GM21825 (cell line): ENCODE data around the gene TIMM10.
"Not testable (repeated sequence)": the region's sequence is repeated elsewhere in the genome, so short reads cannot be mapped to it uniquely, and the experiment has no call there.

Source experiments
- ATAC-seq: cut with Tn5 transposase; IDR thresholded peaks from one replicate; pipeline ENCODE4 v1.9.1; 2021; ENCODE audit warnings: mild to moderate bottlenecking, moderate library complexity; ENCODE audit not compliant: unreplicated experiment

TIMM10 gene

DNA sequence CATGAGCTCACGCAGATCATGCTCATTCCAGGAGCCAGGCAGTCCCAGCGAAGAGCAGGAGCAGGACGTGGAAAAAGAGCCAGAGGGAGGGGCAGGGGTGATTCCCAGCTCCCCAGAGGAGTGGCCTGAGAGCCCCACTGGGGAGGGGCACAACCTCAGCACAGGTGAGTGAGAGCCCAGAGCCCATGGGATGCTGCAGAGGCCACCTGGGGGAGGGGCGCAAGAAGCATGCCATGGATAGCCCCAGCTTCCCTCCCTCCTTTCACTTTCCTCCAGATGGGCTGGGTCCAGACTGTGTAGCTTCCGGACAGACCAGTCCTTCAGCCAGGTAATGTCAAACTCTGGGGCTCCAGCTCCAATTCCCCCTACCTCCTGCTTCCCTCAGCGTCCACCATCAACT lies 13.0 kb upstream of the TIMM10 start:
- ATAC-seq, result no peak

DNA sequence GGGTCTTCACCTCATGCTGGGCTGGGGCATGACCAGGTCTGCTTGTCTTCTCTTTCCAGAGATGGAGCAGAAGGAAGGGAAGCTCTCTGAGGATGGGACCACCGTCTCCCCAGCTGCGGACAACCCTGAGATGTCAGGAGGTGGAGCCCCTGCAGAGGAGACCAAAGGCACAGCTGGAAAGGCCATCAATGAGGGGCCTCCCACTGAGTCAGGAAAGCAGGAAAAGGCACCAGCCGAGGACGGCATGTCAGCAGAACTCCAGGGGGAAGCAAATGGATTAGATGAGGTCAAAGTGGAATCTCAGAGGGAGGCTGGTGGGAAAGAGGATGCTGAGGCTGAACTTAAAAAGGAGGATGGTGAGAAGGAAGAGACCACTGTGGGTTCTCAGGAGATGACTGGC lies 12.0 kb upstream of the TIMM10 start:
- ATAC-seq, result no peak

GRCh38 chr11:57541169-57541568 lies 10.6 kb upstream of the TIMM10 start:
- no peak for ATAC-seq

GRCh38 chr11:57539342-57539741 lies 8.8 kb upstream of the TIMM10 start:
- ATAC-seq, result no peak

DNA sequence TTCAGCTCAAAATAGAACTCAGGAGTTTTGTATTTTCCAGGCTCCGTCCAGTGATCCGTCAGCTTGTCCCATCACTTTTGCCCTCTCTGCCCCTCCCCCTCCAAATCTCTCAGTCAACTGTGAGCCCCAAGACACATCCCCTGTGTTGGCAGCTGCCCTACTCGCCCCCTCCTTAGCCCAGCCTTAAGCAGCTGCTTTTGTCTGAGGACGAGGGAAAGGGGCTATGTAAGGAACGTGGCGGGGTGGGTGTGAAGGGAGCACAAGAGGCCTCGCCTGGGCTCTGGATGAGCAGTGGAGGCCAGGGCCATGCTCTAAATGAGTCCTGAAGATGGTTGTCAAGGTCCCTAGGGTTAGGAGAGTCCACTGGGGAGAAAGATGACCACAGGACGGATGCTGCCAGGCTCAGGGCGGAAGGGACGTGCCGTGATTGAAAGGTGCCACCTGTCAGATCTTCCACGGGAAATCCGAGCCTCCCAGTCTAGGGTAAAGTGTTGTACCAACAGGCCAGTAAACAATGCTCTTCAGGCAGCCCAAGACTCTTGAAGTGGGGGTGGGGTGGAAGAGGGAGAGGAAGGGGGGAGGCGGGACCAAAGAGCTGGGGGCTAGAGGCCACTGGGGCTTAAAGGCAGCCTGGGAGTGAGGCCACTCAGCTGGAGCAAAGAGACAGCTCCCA lies 6.5 kb upstream of the TIMM10 start, which contains the start of gene SMTNL1:
TSS of gene SMTNL1 (plus strand) at position 649 of the 673 bp plus-strand sequence. CDS start 5,048 bp downstream, outside the sequence.
- ATAC-seq, result no peak

DNA sequence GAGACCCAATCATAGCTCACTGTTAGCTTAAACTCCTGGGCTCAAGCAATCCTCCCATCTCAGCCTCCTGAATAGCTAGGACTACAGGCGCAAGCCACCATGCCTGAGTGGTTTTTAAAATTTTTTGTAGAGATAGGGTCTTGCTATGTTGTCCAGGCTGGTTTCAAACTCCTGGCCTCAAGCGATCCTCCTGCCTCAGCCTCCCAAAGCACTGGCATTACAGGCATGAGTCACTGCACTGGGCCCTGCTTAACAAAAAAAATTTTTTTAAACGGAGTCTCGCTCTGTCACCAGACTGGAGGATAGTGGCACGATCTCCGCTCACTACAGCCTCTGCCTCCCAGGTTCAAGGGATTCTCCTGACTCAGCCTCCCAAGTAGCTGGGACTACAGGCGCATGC lies 3.9 kb upstream of the TIMM10 start:
- not testable (repeated sequence) for ATAC-seq

DNA sequence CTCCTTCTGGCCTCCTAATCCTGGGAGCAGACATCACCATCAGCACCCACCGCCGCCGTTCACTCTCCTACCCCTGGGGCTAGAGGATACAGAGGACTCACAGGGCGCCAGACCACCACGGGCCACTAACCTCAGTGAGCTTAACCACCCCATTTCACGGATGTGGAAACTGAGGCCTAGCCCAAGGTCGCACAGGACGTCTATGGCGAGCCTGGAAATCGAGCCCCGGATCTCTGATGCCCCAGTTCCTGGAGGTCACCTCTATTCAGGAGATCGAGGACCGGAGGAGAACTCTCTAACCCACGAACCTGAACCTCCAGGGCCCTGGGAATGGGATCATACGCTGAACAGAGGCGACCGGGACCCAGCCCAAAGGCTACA lies 349 bp downstream of the TIMM10 start:
- ATAC-seq, result no peak

GRCh38 chr11:57529012-57529411 lies 1.5 kb downstream of the TIMM10 start:
- ATAC-seq, result no peak

- no peak for ATAC-seq
These were observed 3.4 kb downstream of the TIMM10 start for GRCh38 chr11:57527056-57527631.

DNA sequence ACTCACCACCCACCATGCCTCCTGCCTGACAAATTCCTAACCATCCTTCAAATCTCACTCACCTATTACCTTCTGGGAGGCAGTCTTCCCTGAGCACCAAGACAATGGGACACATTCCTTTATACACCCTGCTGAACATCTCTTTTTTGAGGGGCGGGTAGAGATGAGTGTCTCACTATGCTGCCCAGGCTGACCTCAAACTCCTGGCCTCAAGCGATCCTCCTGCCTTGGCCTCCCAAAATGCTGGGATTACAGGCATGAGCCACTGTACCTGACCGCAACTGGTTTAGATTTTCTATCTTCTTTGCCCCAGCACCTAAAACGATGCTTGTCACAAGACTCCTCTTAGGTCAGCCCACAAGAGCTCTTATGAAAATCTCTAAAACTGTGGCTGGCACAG lies 7.1 kb downstream of the TIMM10 start:
- no peak for ATAC-seq

DNA sequence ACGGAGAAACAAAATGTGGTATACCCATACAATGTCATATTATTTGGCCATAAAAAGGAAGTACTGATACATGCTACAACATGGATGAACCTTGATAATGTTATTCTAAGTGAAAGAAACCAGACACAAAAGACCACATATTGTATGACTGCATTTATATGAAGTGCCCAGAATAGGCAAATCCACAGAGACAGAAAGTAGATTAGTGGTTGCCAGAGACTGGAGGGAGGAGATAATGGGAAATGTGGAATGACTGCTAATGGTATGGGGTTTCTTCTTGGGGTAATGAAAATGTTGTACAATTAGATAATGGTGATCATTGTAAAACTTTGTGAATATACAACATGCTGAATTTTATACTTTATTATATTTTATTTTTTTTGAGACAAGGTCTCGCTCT lies 9.4 kb downstream of the TIMM10 start:
- no peak for ATAC-seq

- no peak for ATAC-seq
These were observed 14.5 kb downstream of the TIMM10 start for GRCh38 chr11:57516061-57516443.

- ATAC-seq, result peak; percentile 51
These were observed 15.1 kb downstream of the TIMM10 start, which contains the start of gene SLC43A1 for GRCh38 chr11:57515332-57516060. TSS of gene SLC43A1 (minus strand) at chr11:57515702. CDS start at chr11:57514111, 1,591 bp downstream.

- peak; percentile 46 for ATAC-seq
These were observed 15.8 kb downstream of the TIMM10 start for GRCh38 chr11:57514538-57515331.

- peak; percentile 35 for ATAC-seq
These were observed 16.5 kb downstream of the TIMM10 start for GRCh38 chr11:57513911-57514537.

GRCh38 chr11:57513452-57513795 lies 17.1 kb downstream of the TIMM10 start:
- no peak for ATAC-seq

DNA sequence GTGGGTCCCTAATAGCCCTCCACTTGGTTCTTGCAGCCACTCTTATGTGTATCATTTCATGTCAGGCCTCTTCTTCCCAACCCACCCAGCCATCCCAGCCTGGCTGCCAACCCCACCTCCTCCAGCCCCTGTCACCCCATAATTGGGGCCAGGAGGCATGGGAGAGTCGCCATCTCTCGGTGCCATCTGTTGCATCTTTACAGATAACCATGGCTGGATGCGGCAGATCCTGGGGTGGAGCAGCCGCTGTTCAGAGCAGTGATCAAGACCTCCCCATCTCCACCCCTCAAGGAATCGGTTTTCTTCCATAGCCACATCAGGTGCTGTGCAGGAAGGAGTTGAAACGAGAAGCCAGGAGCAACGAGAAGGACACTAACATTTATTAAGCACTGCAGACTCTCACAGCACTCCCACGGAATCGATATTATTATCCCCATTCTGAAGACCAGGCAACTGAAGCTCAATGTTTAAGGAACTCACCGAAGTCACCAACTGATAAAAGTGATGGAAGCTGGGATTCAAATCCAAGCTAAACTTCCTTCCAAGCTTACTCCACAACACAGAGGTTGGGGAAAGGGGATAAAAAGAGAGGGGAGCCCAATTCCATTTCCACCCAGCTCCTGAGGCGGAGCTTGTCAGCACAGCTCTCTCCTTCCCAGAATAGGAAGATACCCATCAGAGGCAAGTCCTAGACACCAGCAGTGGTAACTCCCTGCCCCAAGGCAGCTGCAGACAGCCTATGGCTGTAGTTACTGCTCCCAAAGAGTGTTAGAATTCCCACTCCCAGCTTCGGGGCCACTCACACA lies 17.7 kb downstream of the TIMM10 start:
- no peak for ATAC-seq

DNA sequence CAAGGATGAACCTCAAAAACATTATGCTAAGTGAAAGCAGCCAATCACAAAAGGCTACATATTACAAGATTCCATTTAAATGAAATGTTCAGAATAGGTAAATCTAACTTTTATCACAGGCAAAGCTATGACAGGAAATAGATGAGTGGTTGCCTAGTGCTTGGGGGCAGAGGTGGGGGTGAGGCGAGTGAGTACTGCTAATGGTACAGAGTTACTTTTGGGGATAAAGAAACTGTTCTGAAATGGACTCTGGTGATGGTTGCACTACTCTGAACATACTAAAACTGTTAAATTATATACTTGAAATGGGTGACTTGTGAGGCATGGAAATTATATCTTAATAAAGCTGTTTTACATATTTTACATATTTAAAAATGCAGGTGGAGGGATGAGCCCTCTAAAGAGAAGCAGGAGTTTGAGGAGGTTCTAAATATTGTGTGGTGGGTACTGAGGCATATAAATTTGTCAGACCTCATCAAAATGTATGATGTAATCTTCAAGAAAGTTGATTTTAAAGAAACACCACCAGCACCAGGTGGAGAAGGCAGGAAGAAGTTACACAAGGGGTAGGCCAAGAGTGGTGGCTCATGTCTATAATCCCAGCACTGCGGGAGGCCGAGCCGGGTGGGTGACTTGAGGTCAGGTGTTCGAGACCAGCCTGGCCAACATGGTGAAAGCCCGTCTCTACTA lies 18.7 kb downstream of the TIMM10 start:
- ATAC-seq, result no peak

- ATAC-seq, result no peak
These were observed 22.0 kb downstream of the TIMM10 start for GRCh38 chr11:57508341-57509170.
